GM12878 (cell line): ENCODE data around the gene MICA.

Source experiments
- EZH2 ChIP-seq: IDR thresholded peaks from 2 replicates; pipeline ENCODE4 v1.6.1; 2012; ENCODE audit warnings: low read depth, mild to moderate bottlenecking, control low read depth, inconsistent platforms, low read length, borderline replicate concordance; ENCODE audit not compliant: control insufficient read depth
- JUNB ChIP-seq: IDR thresholded peaks from 2 replicates; pipeline ENCODE4 v1.6.1; 2016; ENCODE audit warnings: antibody characterized with exemption, mild to moderate bottlenecking
- MXI1 ChIP-seq: fragments of 150-350 bp; IDR thresholded peaks from 2 replicates; pipeline ENCODE4 v1.6.1; 2011; ENCODE audit warnings: low read depth, mild to moderate bottlenecking, inconsistent platforms, low read length, improper control_type of control experiment
- POLR2A ChIP-seq: IDR thresholded peaks from 2 replicates; pipeline ENCODE4 v1.6.1; 2011; ENCODE audit warnings: low read depth, mild to moderate bottlenecking, low read length
- SRF ChIP-seq, 2 experiments: IDR thresholded peaks; 2 replicates each; pipeline ENCODE4 v1.6.1; 2011; ENCODE audit warnings: low read depth in 2 of 2, low read length in 2 of 2, mild to moderate bottlenecking in 1 of 2, moderate library complexity in 1 of 2
- ZNF24 ChIP-seq: fragments of 450-650 bp; IDR thresholded peaks from 2 replicates; pipeline ENCODE4 v1.6.1; 2017; ENCODE audit warnings: antibody characterized with exemption, mild to moderate bottlenecking
- TF ChIP-seq, protein P1 (sequence below), 3 experiments: IDR thresholded peaks in 2 of 3; conservative IDR thresholded peaks in 1 of 3; 2 replicates each; pipeline ENCODE4 v1.5.1; 2011; ENCODE audit warnings: low read depth in 3 of 3, low read length in 3 of 3, mild to moderate bottlenecking in 3 of 3, control low read depth in 2 of 3, moderate library complexity in 2 of 3, inconsistent platforms in 1 of 3, mixed read lengths in 1 of 3; ENCODE audit not compliant: control insufficient read depth in 2 of 3, insufficient read depth in 1 of 3; ENCODE audit errors: extremely low read depth in 1 of 3

DNA sequence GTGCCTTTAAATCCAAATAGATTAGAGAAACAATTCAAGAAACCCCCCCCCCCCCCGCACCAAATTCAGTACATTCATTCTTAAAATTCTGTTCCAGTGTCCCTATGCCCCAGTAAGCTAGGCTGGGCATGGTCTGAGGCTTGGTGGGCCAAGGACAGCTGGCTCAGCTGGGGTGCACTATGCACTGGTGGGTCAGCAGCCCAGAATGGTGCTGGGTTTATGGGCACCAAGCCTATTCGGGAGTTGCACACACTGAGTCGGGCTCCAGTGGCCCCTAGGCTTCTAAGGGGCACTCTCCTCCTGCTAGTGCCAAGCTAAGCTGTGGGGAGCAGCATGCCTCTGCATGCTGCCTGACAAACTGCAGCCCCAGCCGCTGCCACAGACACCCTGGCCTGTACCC is 26.4 kb upstream of the MICA start:
- TF ChIP-seq, protein P1, sequence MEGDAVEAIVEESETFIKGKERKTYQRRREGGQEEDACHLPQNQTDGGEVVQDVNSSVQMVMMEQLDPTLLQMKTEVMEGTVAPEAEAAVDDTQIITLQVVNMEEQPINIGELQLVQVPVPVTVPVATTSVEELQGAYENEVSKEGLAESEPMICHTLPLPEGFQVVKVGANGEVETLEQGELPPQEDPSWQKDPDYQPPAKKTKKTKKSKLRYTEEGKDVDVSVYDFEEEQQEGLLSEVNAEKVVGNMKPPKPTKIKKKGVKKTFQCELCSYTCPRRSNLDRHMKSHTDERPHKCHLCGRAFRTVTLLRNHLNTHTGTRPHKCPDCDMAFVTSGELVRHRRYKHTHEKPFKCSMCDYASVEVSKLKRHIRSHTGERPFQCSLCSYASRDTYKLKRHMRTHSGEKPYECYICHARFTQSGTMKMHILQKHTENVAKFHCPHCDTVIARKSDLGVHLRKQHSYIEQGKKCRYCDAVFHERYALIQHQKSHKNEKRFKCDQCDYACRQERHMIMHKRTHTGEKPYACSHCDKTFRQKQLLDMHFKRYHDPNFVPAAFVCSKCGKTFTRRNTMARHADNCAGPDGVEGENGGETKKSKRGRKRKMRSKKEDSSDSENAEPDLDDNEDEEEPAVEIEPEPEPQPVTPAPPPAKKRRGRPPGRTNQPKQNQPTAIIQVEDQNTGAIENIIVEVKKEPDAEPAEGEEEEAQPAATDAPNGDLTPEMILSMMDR (IDR thresholded peaks at IDR 0.05 in 2 of 3, conservative IDR thresholded peaks at IDR 0.05 in 1 of 3; ENCODE audit: control insufficient read depth in 2 of 3, extremely low read depth in 1 of 3, insufficient read depth in 1 of 3, low read depth in 3 of 3, low read length in 3 of 3), result no peak
- TF ChIP-seq MXI1, result no peak
- no peak for TF ChIP-seq ZNF24
- no peak for TF ChIP-seq EZH2
- no peak for TF ChIP-seq POLR2A
- no peak for TF ChIP-seq JUNB
- TF ChIP-seq SRF (IDR thresholded peaks at IDR 0.05; ENCODE audit: low read depth in 2 of 2, low read length in 2 of 2), result no peak
